ENCODE results near the gene GJC2. TPM values are rescaled to one million over a fixed set of nuclear protein-coding genes. Genes with fewer than 3 reads are reported as not detected.

The GJC2 gene
- total and polyA plus RNA-seq, 2 donors (not counting 1 experiment from before 2014, with no cell fraction given), result 0.16 to 0.30 TPM

DNA sequence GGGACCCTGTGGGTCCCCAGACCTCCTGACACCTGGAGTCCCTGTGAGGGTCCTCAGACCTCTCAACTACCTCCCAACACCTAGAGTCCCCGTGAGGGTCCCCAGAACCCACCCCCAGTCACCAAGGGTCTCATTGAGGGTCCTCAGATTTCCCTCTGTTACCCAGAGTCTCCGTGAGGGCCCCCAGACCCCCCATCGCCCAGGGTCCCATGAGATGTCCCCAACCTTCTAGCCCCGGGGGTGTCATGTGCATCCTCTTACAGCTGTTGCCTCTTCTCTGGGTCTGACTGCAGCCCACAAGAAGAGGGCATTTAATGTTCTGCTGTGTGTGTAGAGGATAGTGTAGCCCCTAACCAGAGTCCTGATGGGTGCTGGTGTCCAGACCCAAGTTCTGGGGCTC lies 2.0 kb upstream of the GJC2 start:
- H3K4me3 Mint-ChIP-seq, result no peak overlapping the region
- H3K27me3 Mint-ChIP-seq, result no peaks in the 10 kb centered on the region
- no peak overlapping the region for H3K9ac ChIP-seq (ENCODE audit: low read length)
- intact Hi-C loops (cut with micrococcal nuclease), result no loop called here
- POLR2A ChIA-PET, result no interaction called here
- H3K27me3 ChIP-seq (replicated peaks in 1 of 4; ENCODE audit: control extremely low read depth in 1 of 4, control insufficient read depth in 3 of 4, insufficient read depth in 4 of 4, low read length in 3 of 4), result no peaks in the 10 kb centered on the region
- peaks cover 10 to 20% of the 10 kb centered on the region in 2 donors for H3K4me1 ChIP-seq (ENCODE audit: control insufficient read depth in 2 of 2, insufficient read depth in 2 of 2, low read length in 2 of 2)
- DNase-seq, result no peak
- H3K27ac ChIP-seq (ENCODE audit: low read length in 2 of 2), result no peak overlapping the region
- no peak overlapping the region for H3K4me3 ChIP-seq (ENCODE audit: control extremely low read depth in 1 of 5, extremely low read depth in 1 of 5, insufficient read depth in 1 of 5, low read depth in 2 of 5, low read length in 4 of 5)
- H3K36me3 ChIP-seq (replicated peaks in 1 of 2; ENCODE audit: control extremely low read depth in 1 of 2, control insufficient read depth in 1 of 2, extremely low read depth in 1 of 2, insufficient read depth in 2 of 2, low read length in 1 of 2), result peaks cover 0 to 39% of the 10 kb centered on the region in 2 experiments
- CTCF ChIA-PET, result no interaction called here
- H4K20me1 ChIP-seq (ENCODE audit: control insufficient read depth, insufficient read depth, low read length, poor library complexity, severe bottlenecking), result peaks cover 74% of the 10 kb centered on the region
- H3K27ac Mint-ChIP-seq, result no peak overlapping the region
- H3K9me3 Mint-ChIP-seq (ENCODE audit: insufficient read depth), result no peaks in the 10 kb centered on the region
- ATAC-seq (ENCODE audit: low read depth), result no peak
- peaks cover 15% of the 10 kb centered on the region for H3K4me1 Mint-ChIP-seq
- no peak overlapping the region for H3K4me2 ChIP-seq (replicated peaks; ENCODE audit: low read depth, low read length, poor library complexity, severe bottlenecking)
- 94% methylated on average over 4 of the region's 4 CpGs for WGBS (ENCODE audit: insufficient coverage)
- no peaks in the 10 kb centered on the region for H3K9me3 ChIP-seq (ENCODE audit: control extremely low read depth in 1 of 3, control insufficient read depth in 2 of 3, insufficient read depth in 1 of 3, low read length in 2 of 3)
- H3K79me2 ChIP-seq (ENCODE audit: control insufficient read depth, insufficient read depth, low read length), result peaks cover 39% of the 10 kb centered on the region
- no peak overlapping the region for H2AFZ ChIP-seq (ENCODE audit: insufficient read depth, low read depth, low read length, poor library complexity, severe bottlenecking)
- TF ChIP-seq, protein P1, sequence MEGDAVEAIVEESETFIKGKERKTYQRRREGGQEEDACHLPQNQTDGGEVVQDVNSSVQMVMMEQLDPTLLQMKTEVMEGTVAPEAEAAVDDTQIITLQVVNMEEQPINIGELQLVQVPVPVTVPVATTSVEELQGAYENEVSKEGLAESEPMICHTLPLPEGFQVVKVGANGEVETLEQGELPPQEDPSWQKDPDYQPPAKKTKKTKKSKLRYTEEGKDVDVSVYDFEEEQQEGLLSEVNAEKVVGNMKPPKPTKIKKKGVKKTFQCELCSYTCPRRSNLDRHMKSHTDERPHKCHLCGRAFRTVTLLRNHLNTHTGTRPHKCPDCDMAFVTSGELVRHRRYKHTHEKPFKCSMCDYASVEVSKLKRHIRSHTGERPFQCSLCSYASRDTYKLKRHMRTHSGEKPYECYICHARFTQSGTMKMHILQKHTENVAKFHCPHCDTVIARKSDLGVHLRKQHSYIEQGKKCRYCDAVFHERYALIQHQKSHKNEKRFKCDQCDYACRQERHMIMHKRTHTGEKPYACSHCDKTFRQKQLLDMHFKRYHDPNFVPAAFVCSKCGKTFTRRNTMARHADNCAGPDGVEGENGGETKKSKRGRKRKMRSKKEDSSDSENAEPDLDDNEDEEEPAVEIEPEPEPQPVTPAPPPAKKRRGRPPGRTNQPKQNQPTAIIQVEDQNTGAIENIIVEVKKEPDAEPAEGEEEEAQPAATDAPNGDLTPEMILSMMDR (IDR thresholded peaks at IDR 0.05), result no peak
- TF ChIP-seq EZH2 (IDR thresholded peaks at IDR 0.05; ENCODE audit: borderline replicate concordance, insufficient read depth, low read depth, low read length, poor library complexity, severe bottlenecking), result no peak

DNA sequence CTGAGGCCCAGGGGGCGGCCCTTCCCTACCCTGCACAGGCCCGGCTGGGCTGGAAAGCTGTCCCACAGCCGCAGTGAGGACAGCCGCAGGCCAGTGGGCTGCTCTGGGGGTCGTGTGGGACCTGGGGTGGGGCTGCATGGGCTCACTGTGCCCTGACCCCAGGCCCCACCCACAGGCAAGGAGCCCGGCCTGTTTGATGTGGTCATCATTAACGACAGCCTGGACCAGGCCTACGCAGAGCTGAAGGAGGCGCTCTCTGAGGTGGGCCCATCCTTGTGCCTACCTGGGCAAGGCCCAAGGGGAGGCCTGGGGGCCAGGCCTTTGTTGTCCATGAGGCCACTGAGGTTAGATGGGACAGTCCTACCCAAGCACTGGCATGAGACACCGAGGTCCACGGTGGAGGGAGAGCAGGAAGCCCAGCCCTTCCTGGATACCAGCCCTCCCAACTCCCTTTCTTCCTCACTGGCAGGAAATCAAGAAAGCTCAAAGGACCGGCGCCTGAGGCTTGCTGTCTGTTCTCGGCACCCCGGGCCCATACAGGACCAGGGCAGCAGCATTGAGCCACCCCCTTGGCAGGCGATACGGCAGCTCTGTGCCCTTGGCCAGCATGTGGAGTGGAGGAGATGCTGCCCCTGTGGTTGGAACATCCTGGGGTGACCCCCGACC lies 1.4 kb upstream of the GJC2 start:
- Mint-ChIP-seq H3K4me3 (no peak overlapping the region), H3K4me1 (peaks cover 9% of the 10 kb centered on the region), H3K9me3 (ENCODE audit: insufficient read depth) (no peaks in the 10 kb centered on the region), H3K27ac (no peak overlapping the region), H3K27me3 (no peaks in the 10 kb centered on the region)
- Histone ChIP-seq H3K4me1 (ENCODE audit: control insufficient read depth in 2 of 2, insufficient read depth in 2 of 2, low read length in 2 of 2) (peaks cover 6 to 14% of the 10 kb centered on the region in 2 donors), H2AFZ (ENCODE audit: insufficient read depth, low read depth, low read length, poor library complexity, severe bottlenecking) (no peak overlapping the region), H4K20me1 (ENCODE audit: control insufficient read depth, insufficient read depth, low read length, poor library complexity, severe bottlenecking) (peaks cover 68% of the 10 kb centered on the region), H3K9ac (ENCODE audit: low read length) (no peak overlapping the region), H3K4me2 (replicated peaks; ENCODE audit: low read depth, low read length, poor library complexity, severe bottlenecking) (no peak overlapping the region), H3K36me3 (replicated peaks in 1 of 2; ENCODE audit: control extremely low read depth in 1 of 2, control insufficient read depth in 1 of 2, extremely low read depth in 1 of 2, insufficient read depth in 2 of 2, low read length in 1 of 2) (peaks cover 0 to 39% of the 10 kb centered on the region in 2 experiments), H3K27ac (ENCODE audit: low read length in 2 of 2) (no peak overlapping the region), H3K79me2 (ENCODE audit: control insufficient read depth, insufficient read depth, low read length) (peaks cover 33% of the 10 kb centered on the region), H3K27me3 (replicated peaks in 1 of 4; ENCODE audit: control extremely low read depth in 1 of 4, control insufficient read depth in 3 of 4, insufficient read depth in 4 of 4, low read length in 3 of 4) (no peaks in the 10 kb centered on the region), H3K4me3 (ENCODE audit: control extremely low read depth in 1 of 5, extremely low read depth in 1 of 5, insufficient read depth in 1 of 5, low read depth in 2 of 5, low read length in 4 of 5) (no peak overlapping the region), H3K9me3 (ENCODE audit: control extremely low read depth in 1 of 3, control insufficient read depth in 2 of 3, insufficient read depth in 1 of 3, low read length in 2 of 3) (no peaks in the 10 kb centered on the region)
- ATAC-seq (ENCODE audit: low read depth) (no peak), DNase-seq (no peak)
- 87% methylated on average over 13 of the region's 18 CpGs for WGBS (ENCODE audit: insufficient coverage)
- POLR2A ChIA-PET, result no interaction called here
- CTCF ChIA-PET, result interaction anchor here (1.0 kb wide), 1 partner anchor 17 kb away, joined by 3 read pairs; the partner anchor contains the start of gene IBA57
- intact Hi-C loops (cut with micrococcal nuclease), result no loop called here
- TF ChIP-seq, protein P1 (IDR thresholded peaks at IDR 0.05), result no peak
- no peak for TF ChIP-seq EZH2 (IDR thresholded peaks at IDR 0.05; ENCODE audit: borderline replicate concordance, insufficient read depth, low read depth, low read length, poor library complexity, severe bottlenecking)
